HG03045 (cell line): ENCODE data around the gene KLHL5.
"Not testable (repeated sequence)": the region's sequence is repeated elsewhere in the genome, so short reads cannot be mapped to it uniquely, and the experiment has no call there.

Source experiments
- ATAC-seq: cut with Tn5 transposase; IDR thresholded peaks from one replicate; pipeline ENCODE4 v1.9.1; 2021; ENCODE audit warnings: mild to moderate bottlenecking, moderate library complexity; ENCODE audit not compliant: unreplicated experiment

KLHL5 gene, protein sequence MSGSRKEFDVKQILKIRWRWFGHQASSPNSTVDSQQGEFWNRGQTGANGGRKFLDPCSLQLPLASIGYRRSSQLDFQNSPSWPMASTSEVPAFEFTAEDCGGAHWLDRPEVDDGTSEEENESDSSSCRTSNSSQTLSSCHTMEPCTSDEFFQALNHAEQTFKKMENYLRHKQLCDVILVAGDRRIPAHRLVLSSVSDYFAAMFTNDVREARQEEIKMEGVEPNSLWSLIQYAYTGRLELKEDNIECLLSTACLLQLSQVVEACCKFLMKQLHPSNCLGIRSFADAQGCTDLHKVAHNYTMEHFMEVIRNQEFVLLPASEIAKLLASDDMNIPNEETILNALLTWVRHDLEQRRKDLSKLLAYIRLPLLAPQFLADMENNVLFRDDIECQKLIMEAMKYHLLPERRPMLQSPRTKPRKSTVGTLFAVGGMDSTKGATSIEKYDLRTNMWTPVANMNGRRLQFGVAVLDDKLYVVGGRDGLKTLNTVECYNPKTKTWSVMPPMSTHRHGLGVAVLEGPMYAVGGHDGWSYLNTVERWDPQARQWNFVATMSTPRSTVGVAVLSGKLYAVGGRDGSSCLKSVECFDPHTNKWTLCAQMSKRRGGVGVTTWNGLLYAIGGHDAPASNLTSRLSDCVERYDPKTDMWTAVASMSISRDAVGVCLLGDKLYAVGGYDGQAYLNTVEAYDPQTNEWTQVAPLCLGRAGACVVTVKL

GRCh38 chr4:39062094-39062769 lies at the start of gene KLHL5:
KLHL5 (plus strand) TSS chr4:39062232; CDS start chr4:39062653, 421 bp downstream.
- ATAC-seq, result no peak

DNA sequence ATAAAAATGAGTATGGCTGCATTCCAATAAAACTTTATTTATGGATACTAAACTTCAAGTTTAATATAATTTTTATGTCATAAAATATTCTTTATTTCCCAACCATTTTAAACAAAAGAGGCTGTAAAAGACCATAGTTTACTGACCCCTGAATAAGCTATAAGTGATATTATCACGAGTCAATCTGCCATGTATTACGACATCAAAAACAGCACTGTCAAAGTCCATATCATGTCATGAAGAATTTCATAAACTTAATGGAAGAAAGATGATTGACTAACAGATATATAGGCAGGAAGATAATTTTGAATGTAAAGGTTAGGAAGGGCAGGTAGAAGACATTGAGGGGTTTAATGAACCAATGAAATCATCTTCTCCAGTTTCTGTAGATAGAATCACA lies 48.0 kb upstream of the KLHL5 start:
- no peak for ATAC-seq

DNA sequence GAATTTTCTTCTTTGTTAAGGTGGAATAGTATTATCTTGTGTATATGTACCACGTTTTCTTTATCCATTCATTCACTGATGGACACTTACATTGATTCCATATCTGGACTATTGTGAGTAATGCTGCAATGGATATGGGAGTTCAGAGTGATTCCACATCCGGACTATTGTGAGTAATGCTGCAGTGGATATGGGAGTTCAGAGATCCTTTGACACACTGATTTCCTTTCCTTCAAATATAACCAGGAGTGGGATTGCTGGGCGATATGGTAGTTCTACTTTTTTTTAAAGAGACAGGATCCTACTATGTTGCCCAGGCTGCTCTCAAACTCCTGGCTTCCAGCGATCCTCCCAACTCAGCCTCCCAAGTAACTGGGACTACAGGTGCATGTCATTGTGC lies 41.9 kb upstream of the KLHL5 start:
- ATAC-seq, result no peak

DNA sequence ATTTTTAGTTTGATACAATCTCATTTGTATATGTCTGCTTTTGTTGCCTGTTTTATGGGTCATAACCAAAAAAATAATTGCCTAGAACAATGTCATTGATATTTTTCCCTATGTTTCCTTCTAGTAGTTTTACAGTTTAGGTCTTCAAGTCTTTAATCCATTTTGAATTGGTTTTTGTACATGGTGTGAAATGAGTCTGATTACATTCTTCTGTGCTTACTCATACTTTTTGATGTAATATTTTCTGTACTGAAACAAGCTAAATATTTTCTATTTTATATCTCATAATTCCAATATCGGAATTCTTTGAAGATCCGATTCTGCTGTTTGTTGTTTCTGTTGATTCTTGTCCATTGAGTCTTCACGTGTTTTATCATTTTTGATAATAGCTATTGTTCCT lies 40.4 kb upstream of the KLHL5 start:
- no peak for ATAC-seq

DNA sequence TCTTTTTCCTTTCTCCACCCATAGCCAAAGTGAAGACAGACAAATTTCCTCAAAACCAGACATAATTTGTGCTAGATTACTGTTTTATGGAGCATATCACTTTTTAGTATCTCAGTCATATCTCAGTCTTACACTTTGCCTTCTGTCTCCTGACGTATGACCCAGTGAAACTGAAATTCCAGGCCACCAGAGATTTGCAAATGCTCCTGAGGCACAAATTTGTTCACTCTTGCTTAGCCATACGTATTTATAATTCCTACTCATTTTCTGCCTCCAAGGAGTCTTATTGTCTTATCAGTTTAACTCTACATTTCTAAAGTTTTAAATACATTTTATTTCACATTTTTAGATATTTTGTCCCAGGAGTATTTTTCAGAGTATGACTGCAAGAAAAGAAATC lies 39.8 kb upstream of the KLHL5 start:
- no peak for ATAC-seq

DNA sequence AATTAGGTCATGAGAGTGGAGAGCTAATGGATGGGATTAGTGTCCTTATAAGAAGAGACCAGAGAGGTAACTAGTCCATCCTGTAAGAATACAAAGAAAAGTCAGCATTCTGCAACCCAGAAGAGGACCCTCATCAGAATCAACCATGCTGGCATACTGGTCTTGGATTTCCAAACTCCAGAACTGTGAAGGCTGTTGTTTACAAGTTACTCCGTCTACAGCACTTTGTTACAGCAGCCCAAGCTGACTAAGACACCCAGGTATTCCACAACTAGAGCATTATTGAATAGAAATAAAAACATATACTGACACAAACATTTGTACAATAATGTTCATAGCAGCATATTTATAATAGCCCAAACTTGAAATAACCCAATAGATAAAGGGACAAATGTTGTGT lies 39.0 kb upstream of the KLHL5 start:
- no peak for ATAC-seq

GRCh38 chr4:39024311-39024865 lies 37.6 kb upstream of the KLHL5 start:
- ATAC-seq, result no peak

DNA sequence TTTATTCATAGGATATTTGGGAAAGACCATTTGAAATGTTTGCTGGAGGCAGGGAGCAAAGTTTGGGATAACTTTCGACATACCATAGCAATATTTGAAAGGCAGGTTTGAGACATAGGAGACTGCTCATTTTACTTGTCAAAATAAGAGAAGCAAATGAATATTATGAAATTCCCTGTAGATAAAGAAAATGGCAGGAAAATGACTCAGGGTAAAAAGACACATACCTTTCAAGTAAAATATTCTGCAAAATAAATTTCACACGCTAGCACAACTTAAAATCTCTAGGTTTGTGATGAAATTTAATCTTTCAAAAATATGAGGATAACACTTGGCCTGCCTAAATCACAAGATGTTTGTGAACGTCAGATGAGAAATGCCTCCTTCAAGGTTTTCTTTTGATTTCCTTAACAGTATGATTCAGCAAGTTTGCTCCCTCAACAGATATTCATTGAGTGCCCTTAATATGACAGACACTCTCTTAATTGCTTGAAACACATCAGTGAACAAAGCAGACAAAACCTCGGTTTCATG lies 36.4 kb upstream of the KLHL5 start:
- ATAC-seq, result no peak

DNA sequence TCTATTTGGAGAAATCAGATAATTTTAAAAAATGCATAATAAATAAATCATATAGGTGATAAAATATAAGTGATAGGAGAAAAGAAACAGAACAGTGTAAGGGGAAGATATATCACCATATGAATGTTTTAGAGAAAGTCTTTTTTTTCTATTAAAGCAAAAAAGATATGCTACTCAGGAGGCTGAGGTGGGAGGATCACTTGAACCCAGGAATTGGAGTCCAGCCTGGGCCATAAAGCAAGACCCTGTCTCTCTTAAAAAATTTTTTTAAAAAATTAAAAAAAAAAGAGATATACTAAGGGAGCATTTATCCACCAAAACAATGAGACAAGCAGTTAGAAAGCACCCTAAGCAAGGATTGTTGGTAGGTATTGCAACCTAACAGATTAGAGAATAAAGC lies 35.9 kb upstream of the KLHL5 start:
- no peak for ATAC-seq

DNA sequence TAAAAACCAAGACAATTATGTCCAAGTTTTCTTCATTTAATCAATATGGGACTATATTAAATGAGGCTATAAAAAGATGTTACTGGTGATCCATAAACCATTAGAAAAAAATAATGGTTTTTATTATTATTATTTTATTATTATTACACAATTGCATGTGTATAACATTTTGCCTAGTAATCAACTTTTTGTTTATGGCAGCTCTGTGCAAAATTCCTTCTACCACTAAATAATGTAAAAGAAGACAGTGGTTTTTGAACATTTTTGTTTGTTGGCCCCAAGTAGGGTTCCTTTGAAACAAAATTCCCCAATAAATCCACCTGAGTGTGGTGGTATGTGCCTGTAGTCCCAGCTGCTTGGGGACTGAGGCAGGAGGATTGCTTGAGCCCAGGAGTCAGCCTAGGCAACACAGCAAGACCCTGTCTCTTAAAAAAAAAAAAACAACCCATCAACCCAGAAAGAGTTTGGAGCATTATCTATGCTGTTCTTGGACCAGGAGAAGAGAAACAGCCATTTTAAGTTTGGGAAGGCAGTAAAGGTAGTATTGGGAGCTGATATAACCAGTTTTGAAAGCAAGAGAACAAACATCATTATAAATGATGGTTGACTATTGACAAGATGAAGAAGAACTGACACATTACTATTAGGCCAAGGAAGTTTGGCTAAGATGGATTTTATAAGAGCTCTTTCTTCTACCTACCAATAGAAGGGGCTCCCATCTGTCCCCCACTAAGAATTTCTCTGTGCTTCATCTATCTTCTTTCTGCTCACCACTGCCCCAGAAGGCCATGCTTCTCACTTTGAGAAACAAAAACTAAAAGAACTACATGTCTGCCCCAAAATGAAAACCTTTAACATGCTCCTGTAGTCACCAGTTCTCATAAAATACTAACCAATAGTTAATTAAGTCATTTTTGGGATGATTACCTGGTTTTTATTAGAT lies 32.0 kb upstream of the KLHL5 start:
- ATAC-seq, result no peak

DNA sequence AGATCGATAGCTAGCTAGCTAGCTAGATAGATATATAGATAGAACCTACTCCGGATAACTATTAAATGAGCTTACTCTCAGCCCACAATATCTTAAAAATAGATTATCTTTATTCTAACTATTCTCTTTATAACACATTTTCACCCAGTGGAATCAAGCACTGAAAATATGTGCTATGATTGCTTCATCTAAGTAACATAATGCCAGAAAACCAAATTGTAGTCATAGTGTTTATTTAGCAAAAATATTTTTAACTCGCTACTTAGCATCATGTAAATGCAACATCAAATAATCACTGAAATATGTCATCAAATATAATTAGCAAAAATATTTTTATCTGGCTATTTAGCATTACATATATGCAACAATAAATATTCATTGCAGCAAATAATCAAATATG lies 31.3 kb upstream of the KLHL5 start:
- no peak for ATAC-seq

DNA sequence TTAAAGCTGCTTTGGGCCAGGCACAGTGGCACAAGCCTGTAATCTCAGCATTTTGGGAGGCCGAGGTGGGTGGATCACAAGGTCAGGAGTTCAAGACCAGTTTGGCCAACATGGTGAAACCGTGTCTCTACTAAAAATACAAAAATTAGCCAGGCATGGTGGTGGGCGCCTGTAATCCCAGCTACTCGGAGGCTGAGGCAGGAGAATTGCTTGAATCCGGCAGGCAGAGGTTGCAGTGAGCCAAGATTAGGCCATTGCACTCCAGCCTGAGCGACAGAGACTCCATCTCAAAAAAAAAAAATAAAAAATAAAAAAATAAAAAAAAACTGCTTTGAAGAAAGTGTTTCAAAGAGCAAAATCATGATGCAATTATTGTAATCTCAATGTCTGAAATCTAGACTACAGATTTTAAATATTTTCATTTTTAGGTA lies 30.4 kb upstream of the KLHL5 start:
- not testable (repeated sequence) for ATAC-seq

GRCh38 chr4:39032218-39033085 lies 29.6 kb upstream of the KLHL5 start, which contains the start of gene TMEM156:
TMEM156 (minus strand) TSS chr4:39032409; CDS start chr4:39032313, 96 bp downstream.
- ATAC-seq, result peak; percentile 47

GRCh38 chr4:39036172-39036571 lies 25.9 kb upstream of the KLHL5 start:
- ATAC-seq, result no peak

DNA sequence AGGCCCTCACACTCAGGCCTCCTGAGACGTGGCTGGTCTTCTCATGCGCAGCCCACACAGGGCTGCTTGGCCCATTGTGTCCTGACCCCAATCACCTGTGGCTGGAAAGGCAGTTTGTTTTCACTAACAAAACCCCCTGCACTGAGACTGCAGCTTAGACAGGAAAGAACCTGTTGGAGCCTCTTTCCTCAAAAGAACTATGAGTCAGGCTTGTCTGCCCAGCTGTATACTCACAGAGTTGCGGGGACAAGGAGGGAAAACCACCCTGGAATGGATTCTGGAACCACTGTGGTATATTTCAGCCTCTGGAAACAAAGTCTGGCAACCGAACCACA lies 24.6 kb upstream of the KLHL5 start:
- ATAC-seq, result no peak

- ATAC-seq, result no peak
These were observed 24.1 kb upstream of the KLHL5 start for GRCh38 chr4:39037941-39038340.

DNA sequence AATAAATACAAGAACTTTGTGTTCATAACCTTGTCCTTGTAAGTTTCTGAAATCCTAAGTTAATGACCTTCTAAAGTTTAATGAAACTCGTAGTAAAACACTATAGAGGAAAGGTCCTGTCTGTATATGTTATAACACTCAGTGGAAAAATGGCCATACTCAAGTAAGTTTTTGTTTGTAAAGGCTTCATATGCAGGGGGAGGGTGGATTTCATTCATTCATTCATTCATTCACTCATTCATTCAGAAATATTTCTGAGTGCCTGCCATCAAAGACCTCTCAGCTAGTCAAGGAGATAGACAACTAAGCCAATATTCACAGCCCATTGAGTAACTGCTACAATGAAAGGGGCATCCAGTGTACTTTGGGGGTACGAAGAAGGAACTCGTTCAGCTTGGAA lies 22.9 kb upstream of the KLHL5 start:
- ATAC-seq, result no peak

GRCh38 chr4:39042366-39042765 lies 19.7 kb upstream of the KLHL5 start:
- ATAC-seq, result no peak
